Activated T-helper 1 cell treated with Interleukin-2 at 50 U/mL for 16 hours (primary cell): ENCODE data around the gene TMEM135.

Experiments used
- DNase-seq: peaks from one replicate; pipeline ENCODE4 v3.0.0-alpha.2; 2020; ENCODE audit warnings: low read depth

Gene TMEM135

DNA sequence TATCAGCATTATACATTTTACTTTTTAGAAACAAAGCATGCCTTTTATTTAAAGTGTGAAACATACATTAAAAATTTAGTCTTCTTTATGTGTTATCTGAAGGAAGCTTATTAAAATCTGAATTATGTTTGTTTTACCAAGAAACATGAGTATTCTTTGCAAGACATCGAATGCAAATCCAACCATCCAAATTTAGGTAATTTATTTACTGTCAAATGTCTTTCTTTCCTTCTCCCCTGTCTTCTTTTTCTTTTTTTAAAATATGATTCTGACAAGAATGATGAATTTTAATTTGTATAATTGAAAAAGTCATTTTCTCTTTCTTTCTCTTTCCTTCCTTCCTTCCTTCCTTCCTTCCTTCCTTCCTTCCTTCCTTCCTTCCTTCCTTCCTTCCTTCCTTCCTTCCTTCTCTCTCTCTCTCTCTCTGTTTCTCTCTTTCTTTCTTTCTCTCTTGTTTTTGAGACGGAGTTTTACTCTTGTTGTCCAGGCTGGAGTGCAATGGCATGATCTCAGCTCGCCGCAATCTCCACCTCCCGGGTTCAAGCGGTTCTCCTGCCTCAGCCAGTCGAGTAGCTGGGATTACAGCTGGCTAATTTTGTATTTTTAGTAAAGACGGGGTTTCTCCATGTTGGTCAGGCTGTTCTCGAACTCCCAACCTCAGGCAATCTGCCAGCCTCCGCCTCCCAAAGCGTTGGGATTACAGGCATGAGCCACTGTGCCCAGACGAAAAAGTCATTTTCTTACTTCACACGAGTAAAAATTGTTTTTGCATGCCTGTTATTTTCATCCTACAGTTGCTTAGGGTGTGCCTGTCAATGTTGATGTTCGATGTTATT, 157.5 kb downstream of the TMEM135 start:
- DNase-seq = no peak

DNA sequence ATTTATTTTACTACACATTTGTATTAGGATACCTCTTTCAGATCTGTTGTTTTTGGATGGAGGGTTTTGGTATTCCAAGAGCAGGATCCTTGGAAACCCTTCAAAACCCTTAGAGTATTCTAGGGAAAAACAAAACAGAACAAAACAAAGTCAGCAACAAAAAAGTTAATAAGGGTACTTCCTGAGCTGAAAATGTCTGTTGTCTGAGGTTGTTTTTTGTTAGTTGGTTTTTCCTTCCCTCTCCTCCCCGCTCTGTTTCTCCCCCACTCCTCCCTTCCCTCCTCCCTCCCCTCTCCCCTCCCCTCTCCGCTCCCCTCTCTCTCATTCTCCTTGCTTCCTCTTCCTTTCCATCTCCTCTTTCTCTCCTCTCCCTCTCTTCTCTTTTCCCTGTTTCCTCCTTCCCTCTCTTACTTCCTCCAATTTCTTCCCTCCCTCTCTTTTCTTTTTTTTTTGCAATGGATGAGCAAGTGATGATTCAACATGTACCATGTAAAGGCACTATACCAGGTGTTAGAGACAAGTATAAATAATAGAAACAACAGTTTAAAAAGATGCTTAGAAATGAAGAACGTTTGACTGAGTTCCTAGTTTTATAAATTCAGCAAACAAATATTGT, 160.6 kb downstream of the TMEM135 start:
- DNase-seq = no peak

DNA sequence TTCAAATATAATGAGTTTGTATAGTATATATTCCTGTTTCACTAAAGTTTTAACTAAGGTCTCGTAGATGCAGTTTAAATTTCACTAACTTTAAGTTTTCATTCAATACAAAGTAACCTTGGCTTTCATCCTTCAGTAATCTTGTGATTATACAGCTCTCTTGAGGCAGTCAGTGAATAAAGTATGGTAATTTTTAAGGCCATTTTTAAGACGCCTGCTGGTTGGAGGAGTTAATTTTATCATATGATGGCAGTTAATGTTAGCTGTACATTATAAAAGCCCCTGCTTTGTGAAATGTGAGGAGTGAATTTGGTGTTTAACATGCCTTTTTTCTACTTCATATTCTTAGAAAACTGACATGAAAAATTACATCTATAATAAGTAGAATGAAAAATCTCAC, 163.6 kb downstream of the TMEM135 start:
- DNase-seq = no peak

DNA sequence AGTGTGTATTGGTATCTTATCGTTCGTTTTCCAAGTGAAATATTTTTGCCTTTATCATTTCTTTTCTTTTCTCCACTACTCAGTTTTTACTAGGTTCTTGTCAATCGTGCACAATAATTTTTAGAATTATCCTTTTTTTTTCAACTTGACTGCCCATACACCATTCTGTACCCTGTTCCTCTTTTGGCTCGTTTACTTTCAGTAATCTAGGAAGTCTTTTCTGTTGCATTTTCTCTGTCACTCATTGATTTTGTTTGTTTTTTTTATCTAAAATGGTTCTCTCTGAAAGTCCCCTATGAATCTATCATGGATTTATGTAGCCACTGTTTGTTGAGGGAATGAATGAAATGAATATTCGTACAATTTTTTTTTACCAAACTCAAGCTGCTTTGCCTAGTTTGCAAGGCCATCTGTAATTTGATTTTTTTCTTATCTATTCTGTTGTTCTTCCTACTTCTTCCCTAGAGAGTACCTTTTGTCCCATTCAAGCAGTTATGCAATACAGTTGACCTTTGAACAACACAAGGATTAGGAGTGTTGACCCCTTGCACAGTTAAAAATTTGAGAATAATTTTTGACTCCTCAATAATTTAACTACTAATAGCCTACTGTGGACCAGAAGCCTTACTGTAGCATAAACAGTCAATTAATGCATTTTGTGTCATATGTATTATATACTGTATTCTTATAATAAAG, 166.3 kb downstream of the TMEM135 start:
- no peak for DNase-seq

DNA sequence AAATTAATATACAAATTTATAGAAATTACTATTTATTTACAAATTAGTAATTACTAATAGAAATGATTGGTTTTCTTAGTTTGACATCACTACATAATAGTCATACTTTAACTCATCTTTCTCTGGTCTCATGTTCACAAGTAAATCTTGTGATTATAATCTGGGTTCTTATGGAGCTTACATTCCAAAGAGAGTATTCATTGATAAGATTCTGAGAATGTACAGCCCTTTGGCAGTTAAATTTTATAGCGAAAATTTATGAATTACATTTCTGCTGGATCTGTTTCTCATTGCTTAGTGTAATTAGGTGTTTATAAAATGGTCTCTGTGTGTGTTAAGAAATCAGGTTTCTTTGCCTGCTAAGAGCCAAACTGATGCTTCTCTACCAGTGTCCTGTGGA, 175.2 kb downstream of the TMEM135 start:
- no peak for DNase-seq

DNA sequence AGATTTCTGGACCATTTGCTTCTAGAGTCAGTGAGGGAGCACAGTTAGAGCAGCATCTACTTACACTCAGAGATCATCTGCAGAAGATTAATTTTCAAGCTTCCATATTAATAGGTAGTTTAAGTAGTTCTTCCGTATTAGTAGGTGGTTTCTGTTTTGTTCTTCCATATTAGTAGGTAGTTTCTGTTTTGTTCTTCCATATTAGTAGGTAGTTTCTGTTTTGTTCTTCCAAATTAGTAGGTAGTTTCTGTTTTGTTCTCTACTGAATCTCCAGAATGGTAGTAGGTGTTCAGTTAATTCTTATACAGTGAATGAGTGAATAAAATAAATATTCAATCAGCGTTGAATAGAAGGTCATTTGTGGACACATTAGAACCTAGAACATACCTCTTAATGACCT, 175.7 kb downstream of the TMEM135 start:
- DNase-seq = no peak

DNA sequence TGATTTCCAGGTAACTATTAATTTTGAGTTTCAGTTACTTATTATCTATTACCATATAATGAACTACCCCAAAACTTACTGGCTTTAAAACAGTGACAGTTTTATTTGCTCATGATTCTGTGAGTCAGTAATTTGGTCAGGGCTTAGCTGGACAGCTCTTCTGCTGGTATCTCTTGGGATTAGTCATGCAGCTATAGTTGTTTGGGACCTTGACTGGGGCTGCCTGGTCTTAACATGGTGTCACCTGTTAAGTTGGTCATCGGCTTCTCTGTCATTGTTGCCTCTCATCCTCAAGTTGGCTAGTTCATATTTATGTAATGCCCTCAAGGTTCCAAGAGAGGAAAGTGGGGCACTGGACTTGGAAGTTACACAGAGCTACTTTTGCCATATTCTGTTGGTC, 177.5 kb downstream of the TMEM135 start:
- no peak for DNase-seq

DNA sequence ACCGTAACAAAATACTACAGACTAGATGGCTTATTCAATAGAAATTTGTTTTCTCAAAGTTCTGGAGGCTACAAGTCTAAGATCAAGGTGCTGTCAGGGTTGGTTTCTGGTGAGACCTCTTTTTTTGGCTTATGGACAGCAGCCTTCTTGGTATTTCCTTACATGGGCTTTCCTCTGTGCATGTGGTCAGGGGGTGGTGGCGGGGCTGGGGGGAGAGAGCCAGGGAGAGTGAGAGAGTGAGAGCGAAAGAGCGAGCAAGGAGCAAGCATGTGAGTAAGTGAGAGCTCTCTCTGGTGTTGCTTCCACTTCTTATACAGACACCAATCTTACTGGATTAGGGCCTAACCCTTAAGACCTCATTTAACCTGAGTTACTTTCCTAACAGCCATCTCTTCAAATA, 181.5 kb downstream of the TMEM135 start:
- no peak for DNase-seq

DNA sequence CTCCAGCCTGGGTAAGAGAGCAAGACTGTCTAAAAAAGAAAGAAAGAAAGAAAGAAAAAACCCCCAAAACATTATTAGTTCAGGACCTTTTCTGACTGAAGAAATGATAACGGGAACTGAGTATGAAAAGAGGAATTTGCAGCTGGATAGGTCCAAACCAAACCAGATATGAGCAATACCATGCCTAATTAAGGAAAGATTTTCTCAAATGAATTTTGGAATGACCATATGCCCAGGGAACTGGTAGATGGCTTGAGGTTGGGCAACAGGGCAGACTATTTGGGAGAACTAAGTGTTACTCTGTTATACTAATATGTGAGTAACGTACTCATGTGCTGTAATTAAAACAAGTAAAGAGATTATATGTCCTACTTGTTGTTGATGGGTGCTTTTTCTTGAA, 186.1 kb downstream of the TMEM135 start:
- no peak for DNase-seq

DNA sequence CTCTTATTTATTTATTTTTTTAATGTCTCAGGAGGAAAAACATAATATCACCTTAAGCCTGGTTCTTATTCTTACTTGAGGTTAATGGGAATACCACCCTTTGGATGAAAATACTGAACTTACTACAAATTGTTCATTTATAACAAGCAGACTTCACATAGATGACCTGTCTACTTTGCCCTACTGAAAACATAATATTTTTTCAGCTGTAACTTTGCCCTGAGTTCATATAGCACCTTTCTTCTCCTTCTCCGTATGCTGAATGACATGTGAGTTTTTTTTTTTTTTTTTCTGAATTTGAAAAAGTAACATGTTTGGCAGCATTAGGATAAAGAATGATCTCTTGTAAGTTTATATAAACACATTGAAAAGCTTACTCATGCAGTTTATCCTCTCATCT, 186.8 kb downstream of the TMEM135 start:
- no peak for DNase-seq

DNA sequence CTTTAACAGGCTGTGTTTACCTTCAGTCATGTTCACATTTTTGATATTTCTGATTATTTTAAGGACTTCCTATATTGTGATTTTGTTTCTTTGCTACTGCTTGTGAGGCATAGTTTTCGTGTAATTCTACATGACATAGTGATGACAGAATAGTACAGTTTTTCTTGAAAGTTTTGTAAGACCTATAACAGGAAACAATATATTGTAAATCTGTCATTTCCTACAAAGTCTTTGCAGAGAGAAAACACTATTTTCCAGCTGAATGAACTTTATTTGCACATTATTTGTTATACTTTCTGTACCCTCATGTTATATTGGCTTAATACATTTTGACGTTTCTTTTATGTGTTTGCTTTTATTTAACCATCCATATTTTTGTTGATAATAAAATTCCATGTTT, 191.1 kb downstream of the TMEM135 start:
- no peak for DNase-seq

DNA sequence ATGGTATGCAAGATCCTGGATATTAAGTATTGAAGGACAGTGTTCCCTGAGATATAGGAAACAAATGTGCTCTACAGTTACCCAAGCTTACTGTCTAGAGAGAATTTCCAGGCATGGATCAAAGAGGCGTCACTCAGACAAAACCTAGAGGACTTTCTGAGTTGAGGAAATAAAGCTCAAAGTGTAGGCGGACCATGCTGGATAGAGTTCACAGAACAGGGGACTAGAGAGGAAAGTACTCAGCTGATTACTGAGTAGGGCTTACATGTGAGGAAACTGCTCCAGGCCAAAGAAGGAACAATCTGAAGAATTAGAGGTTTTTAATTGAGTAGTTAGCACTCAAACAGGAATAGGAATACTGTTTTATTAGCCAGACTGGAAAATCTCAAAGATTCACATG, 193.3 kb downstream of the TMEM135 start:
- DNase-seq = no peak

DNA sequence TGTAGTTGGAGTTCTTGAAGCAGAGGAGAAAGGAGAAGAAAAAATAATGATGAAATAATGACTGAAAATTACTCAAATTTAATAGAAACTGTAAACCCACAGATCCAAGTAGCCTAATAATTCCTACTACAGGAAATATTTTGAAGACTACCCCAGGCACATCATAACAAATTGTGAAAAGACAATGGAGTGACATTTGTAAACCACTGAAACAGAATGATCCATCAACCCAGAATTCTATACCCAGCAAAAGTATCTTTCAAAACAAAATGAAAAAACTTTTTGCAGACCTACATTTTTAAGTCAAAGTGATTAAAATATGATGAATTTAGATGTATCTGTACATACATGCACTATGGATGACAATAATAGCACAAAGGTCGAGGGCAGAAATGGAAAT, 194.6 kb downstream of the TMEM135 start:
- DNase-seq = no peak

DNA sequence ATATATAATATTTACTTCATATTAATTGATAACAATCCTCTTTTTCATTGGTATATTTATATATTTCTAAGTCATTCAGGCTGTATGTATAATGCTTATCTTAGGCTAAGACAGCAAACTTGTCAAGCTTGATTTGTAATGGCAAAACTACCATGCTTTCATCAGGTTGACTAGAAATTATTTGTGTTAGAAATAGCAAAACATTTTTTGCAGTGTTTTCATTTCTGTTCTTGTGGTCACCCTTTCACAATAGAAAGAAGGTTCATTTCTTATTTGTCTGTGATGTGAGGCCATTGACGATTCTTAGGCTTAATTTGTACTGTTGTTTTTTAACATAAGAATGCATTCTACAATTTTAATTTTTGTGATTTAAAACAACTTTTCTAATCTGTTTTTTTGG, 197.6 kb downstream of the TMEM135 start:
- DNase-seq = no peak

DNA sequence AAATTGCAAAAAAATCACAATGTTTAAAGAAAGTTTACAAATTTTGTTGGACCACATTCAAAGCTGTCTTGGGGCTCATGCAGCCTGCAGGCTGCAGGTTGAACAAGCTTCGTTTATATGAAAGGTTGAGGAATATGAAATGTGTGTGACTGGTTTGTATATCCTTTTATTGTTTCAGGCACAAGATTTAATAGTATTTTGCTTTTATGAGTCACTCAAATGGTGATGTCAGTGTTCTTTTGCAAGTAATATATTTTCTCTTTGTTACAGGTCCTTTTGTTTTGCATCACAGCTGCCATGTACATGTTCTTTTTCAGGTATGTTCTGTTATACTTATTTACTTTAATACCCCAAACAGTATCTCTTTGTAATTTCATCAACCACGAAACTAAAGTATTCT, 198.6 kb downstream of the TMEM135 start:
- no peak for DNase-seq

DNA sequence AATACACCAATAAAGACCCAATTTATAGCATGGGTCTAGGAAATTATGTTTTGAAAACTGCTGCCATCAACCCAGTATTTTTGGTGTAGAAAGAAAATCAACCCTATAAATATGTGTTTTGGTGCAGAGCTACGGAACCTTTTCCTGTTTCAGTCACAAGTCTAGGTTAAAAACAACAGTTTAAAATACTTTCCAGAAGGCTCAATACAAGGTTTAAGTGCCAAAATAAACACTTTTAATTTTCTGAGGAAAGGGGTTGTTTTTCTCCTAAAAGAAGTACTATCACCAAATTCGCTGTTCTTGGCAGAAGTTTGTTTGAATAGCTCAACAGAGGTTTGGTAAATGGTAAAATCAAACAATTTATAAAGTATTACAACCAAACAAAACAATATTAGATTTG, 201.3 kb downstream of the TMEM135 start:
- DNase-seq = no peak

DNA sequence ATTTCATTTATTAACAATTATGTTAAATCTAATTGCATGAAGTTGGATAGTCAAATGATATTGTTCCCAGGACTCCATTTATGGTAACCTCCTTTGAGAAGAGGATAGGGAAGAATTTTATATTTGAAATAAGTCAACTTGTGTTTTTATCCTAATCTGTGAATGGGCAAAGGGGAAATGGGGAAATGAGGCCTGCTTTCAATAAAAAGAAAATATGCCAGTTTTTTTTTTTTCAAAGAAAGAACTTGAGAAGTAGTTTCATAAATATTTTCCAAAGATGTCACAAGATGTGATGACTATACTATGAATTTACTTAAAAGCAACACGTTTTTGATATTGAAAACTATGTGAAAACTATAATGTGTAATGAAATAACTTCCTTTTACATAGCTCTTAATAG, 201.8 kb downstream of the TMEM135 start:
- DNase-seq = no peak

DNA sequence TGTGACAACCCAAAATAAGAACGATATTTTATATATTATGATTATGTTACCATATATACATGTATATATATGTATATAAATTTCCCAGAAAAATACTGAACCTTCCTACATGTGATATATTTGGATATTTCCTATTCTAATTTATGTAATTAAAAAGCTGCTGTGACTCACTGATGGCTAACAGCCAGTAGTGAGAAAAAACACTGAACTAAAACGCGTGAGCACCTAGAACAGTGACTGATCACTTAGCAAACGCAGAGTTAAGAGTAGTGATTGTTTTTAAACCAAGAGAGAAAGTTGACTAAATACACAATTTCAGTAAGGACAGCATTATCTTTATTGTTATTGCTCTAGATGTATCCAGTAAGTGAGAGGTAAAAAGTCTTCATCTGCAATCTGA, 213.8 kb downstream of the TMEM135 start:
- no peak for DNase-seq

DNA sequence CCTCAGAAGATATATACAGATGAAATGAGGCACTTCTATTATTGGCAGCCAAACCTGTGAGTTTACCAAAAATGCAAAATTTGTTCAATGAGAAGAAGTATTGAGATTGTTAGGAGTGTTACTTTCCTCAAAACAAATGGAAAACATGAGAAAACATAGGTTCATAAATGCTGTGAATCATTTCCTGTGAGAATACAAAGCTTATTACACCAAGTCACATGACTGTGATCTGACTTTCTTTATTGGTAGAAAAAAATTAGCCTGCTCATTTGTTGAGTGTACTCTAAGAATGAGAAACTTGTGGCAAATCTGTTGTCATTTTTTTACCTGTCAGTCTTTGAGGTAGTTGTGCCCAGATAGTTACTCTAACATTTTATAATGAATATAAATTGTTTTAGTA, 215.1 kb downstream of the TMEM135 start:
- no peak for DNase-seq

DNA sequence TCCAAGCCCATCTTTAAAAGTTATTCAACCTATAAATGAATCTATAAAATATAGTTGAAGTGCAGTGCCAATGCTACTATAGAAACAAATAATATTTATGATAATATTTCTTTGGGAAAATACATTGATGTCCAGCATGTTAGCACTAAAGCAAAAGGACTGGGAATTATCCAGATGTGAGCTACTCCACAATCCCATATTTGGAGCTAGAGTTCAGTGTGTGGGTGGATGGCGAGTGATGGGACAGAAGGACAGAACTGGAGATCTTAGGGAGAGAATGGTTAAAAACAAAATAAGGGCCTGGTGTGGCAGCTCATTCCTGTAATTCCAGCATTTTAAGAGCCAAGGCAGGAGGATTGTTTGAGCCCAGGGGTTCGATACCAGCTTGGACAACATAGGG, 216.8 kb downstream of the TMEM135 start:
- no peak for DNase-seq

DNA sequence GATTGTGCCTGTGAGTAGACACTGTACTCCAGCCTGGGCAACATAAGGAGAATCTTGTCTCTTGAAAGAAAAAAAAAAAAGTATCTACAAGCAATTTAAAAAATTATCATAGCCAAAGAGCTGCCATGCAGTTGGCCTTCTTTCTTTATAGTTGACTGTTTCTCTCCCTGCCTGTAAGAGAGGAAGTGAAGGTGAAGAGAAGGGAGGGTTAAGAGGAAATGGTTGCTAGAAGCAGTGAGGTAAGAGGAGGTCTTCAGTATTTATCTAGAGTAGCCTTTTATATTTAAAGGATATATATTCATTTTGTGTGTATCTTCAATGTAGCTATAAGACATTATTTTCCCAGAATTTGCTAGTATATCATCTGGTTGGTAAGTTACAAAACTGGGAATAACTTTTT, 217.9 kb downstream of the TMEM135 start:
- DNase-seq = no peak

DNA sequence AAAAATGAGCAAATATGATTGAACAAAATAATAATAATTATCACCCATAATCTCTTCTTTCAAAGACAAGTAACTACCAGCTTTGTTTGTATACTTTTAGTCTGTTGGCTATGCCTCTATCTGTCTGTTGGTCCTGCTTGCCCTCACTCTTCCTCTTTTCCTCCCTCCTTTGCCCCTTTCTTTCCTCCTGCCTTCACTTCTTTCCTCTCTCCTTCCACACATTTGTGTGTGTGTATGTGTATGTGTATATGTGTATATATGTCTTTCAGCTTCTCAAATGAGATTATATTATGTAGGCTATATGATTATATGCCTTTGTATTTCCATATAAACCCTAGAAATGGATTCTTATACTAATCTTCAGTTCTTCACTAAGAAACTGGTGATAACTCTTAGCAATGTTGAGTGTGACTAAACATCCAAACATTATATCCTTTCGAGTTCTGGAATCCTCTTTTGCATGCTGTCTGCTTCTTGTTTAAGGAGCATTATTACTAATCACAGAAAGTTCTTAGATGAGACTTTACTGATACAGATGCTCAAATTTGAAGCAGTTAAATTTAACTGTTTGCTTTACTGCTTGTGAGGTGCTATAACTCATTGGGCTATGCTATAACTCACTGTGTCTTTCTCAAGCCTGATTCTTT, 219.1 kb downstream of the TMEM135 start:
- DNase-seq = no peak
